Spleen (tissue), 7 donors: ENCODE data around the gene PACSIN2.

Source experiments
- POLR2A ChIP-seq, 3 donors: fragments of 450-650 bp; IDR thresholded peaks; one replicate each; pipeline ENCODE4 v1.5.1; 2017; ENCODE audit warnings: antibody characterized with exemption in 3 of 3, mild to moderate bottlenecking in 1 of 3
- POLR2AphosphoS5 ChIP-seq, 3 donors: sonication (generic); formaldehyde crosslinking; IDR thresholded peaks; one replicate each; pipeline ENCODE4 v1.5.1; 2017; ENCODE audit warnings: antibody characterized with exemption in 3 of 3
- TF ChIP-seq, protein P1 (sequence below), 11 experiments: fragments of 200-600 bp in 7 of 11; fragments of 450-650 bp in 4 of 11; sonication (generic) in 4 of 11; IDR thresholded peaks in 8 of 11; conservative IDR thresholded peaks in 3 of 11; 1 replicate in 7 of 11; 2 replicates in 4 of 11; pipeline versions ENCODE4 v1.4.0 to v1.8.0; 2016 to 2021; ENCODE audit warnings: antibody characterized with exemption in 11 of 11, inconsistent platforms in 4 of 11, mild to moderate bottlenecking in 1 of 11
- donor health status: DM: no; HTN: no; CAD: no; lungs with moderate emphysema.
- donor health status: DM: no; HTN: no; CAD: no.
- donor health status: DM: no; HTN: no; CAD: no.

DNA sequence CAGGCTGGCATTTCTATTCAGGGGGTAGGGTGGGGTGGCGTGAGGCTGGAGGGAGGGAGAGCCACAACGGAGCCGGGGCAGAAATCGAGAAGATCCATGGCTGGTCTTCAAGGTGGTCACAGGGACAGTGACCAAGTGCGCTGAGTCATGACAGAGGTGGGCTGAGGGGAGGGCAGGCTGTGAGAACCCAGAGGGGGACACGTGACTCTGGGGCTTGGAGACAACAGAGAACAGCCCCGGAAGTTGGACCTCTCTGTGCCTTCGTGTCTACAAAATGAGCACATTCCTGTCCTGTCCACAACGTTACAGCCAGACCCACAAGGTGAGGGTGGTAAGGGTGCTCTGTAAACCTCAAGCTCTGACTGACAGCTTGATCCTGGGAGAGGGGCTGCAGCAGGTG lies 122.8 kb downstream of the PACSIN2 start:
- no peak for TF ChIP-seq POLR2AphosphoS5 (IDR thresholded peaks at IDR 0.05)
- TF ChIP-seq, protein P1, sequence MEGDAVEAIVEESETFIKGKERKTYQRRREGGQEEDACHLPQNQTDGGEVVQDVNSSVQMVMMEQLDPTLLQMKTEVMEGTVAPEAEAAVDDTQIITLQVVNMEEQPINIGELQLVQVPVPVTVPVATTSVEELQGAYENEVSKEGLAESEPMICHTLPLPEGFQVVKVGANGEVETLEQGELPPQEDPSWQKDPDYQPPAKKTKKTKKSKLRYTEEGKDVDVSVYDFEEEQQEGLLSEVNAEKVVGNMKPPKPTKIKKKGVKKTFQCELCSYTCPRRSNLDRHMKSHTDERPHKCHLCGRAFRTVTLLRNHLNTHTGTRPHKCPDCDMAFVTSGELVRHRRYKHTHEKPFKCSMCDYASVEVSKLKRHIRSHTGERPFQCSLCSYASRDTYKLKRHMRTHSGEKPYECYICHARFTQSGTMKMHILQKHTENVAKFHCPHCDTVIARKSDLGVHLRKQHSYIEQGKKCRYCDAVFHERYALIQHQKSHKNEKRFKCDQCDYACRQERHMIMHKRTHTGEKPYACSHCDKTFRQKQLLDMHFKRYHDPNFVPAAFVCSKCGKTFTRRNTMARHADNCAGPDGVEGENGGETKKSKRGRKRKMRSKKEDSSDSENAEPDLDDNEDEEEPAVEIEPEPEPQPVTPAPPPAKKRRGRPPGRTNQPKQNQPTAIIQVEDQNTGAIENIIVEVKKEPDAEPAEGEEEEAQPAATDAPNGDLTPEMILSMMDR (IDR thresholded peaks at IDR 0.05 in 8 of 11, conservative IDR thresholded peaks at IDR 0.05 in 3 of 11) = no peak
- TF ChIP-seq POLR2A (IDR thresholded peaks at IDR 0.05) = no peak
